22Rv1 (cell line): ENCODE measurements around the gene SPP1.

Experiments
- H3K27ac ChIP-seq: fragments of 450-650 bp; 2 replicates; pipeline ENCODE4 v1.5.1; 2017
- CTCF ChIP-seq: fragments of 450-650 bp; IDR thresholded peaks from 2 replicates; pipeline ENCODE4 v1.5.1; 2017; ENCODE audit warnings: mild to moderate bottlenecking
- ZFX ChIP-seq: fragments of 450-650 bp; IDR thresholded peaks from 2 replicates; pipeline ENCODE4 v1.6.1; 2017; ENCODE audit warnings: antibody characterized with exemption, borderline replicate concordance

SPP1 gene

DNA sequence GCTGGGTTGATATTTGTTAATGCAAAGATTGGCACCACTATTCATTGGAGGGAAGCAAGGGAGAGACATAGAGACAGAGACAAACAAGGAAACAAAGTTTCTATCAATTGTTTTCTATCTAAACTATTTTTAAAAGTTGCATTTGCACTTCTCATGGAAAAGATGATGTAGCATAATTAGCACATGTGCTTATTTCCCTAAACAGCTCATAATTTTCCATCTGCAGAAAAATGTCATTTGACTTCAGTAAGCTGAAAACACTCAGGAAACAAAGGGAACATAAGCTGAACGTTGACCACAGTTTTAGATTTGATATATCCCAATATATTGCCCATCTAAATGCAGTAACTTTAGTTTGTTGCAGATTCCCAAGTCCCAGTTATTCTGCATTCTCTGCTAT is 18.5 kb upstream of the SPP1 start:
- no peak overlapping the region for H3K27ac ChIP-seq
- TF ChIP-seq ZFX, result no peak
- no peak for TF ChIP-seq CTCF

GRCh38 chr4:87961993-87962392 is 13.5 kb upstream of the SPP1 start:
- no peak overlapping the region for H3K27ac ChIP-seq
- TF ChIP-seq CTCF, result no peak
- no peak for TF ChIP-seq ZFX

DNA sequence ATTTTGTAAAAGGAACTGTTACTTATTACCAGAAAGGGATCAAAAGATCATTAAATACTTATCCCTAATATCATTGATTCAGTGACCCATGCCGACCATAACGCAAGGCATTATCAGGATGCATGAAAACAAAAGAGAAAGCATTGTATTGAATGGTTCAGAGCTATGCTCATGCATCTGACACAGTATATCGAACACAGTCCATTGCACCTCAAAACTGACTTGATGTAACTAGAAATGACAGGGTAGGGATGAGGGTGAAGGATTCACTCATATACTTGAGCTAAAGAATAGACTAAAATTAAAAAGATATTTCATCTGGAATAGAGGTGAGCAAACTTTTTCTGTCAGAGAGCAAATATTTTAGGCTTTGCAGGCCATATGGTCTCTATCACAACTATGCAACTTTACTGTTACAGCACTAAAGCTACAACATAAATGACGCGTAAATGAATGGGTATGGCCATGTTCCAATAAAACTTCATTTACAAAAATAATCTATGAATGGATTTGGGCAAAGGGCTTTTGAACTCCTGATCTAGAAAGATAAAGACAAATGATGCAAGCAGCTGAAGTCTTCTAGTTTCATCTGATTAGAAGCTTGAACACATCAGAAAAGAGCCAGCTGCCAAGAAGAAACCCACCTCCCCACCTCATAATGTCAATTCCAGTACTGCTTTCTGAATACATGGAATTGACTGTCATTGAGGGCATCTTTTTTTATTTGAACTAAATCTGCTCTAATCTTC is 12.9 kb upstream of the SPP1 start:
- TF ChIP-seq CTCF (no peak), ZFX (no peak)
- no peak overlapping the region for H3K27ac ChIP-seq

- TF ChIP-seq CTCF (no peak), ZFX (no peak)
- H3K27ac ChIP-seq, result no peak overlapping the region
These were observed 10.0 kb upstream of the SPP1 start for GRCh38 chr4:87965501-87965975.

GRCh38 chr4:87966095-87966496 is 9.4 kb upstream of the SPP1 start:
- TF ChIP-seq ZFX (no peak), CTCF (no peak)
- H3K27ac ChIP-seq, result no peak overlapping the region

DNA sequence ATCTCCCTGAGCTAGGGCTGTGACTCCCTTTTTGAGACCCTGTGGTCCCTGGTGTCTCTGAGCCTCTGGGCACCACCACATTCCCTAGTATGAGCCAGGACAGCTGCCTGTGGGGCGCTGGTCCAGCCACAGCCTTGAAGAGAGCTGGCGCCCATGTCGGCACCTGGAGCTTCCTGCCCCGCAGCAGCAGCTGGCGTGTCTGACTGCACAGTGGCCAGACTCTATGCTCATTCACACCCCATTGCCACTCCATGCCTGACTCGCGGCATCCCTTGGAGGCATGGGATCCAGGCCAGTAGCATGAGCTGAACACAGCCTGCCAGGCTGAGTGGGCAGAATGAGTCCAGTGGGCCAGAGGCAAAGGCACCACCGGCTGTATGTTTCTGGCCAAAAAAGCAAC is 8.3 kb upstream of the SPP1 start:
- H3K27ac ChIP-seq, result no peak overlapping the region
- TF ChIP-seq ZFX (no peak), CTCF (no peak)

DNA sequence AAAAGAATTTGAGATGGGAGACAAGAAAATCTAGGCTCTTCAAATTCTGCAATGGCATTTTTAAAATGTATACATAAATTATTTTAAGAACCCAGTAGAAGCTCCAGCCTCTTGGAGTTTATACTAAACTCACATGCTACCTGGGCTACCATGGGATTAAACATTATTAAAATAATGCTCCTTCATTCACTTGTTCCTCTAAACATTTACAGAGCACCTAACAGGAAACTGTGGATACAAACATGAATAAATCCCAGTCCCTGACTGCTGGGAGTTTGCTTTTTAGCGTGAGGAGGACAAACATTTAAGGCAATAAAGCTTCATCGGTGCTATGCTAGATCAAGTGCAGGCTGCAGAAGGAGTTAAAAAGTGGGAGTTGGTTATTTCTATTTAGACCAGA is 5.4 kb upstream of the SPP1 start:
- no peak overlapping the region for H3K27ac ChIP-seq
- TF ChIP-seq CTCF (no peak), ZFX (no peak)
